A549 (cell line): ENCODE data around the gene CD63. TPM values are rescaled to one million over a fixed set of nuclear protein-coding genes. Genes with fewer than 3 reads are reported as not detected.

Source experiments
- ATAC-seq, 2 experiments: fragments of 200-7000 bp in 1 of 2; fragments of >200 bp in 1 of 2; cut with Nextera tagmentation in 1 of 2; cut with Tn5 transposase in 1 of 2; 3 replicates each; pipeline versions ENCODE4 v1.8.0 to v1.9.1; 2018 to 2020; ENCODE audit warnings: mild to moderate bottlenecking in 1 of 2, moderate library complexity in 1 of 2
- CTCF ChIA-PET: fragments of 300-600 bp; sonication (Branson Sonifier 250); formaldehyde crosslinking; extraction: SDS; loops from one replicate; lab custom pipeline; 2021; ENCODE audit warnings: antibody characterized with exemption, inconsistent platforms; lab: Yijun Ruan, JAX
- POLR2A ChIA-PET: fragments of 350-600 bp; formaldehyde crosslinking; extraction: SDS; loops from one replicate; lab custom pipeline; 2021; ENCODE audit warnings: antibody characterized with exemption, inconsistent platforms; lab: Yijun Ruan, JAX
- DNase-seq, 2 experiments: peaks; one replicate each; pipeline versions ENCODE4 v3.0.0 to v3.0.0-alpha.2; 2011 to 2016; ENCODE audit warnings: low read depth in 1 of 2, low spot score in 1 of 2
- FAIRE-seq: peaks from 2 replicates; lab custom pipeline; 2011; peaks lifted over from hg19 to GRCh38; lab: Jason Lieb, UNC
- H3K27ac ChIP-seq, 2 experiments: fragments of >200 bp; sonication (Bioruptor Twin); formaldehyde crosslinking; 3 replicates each; pipeline ENCODE4 v1.5.1; 2016 to 2017
- H3K4me1 ChIP-seq: fragments of >200 bp; sonication (Bioruptor Twin); formaldehyde crosslinking; 3 replicates; pipeline ENCODE4 v1.6.1; 2016
- H3K4me2 ChIP-seq: fragments of >200 bp; sonication (Bioruptor Twin); formaldehyde crosslinking; 3 replicates; pipeline ENCODE4 v1.6.1; 2016
- H3K4me3 ChIP-seq: fragments of >200 bp; sonication (Bioruptor Twin); formaldehyde crosslinking; 3 replicates; pipeline ENCODE4 v1.5.1; 2016
- H3K9me3 ChIP-seq: fragments of >200 bp; sonication (Bioruptor Twin); formaldehyde crosslinking; 3 replicates; pipeline ENCODE4 v1.6.1; 2016
- ATOH8 ChIP-seq: fragments of 250-450 bp; sonication (Bioruptor Pico); IDR thresholded peaks from 2 replicates; pipeline ENCODE4 v1.5.0; 2020; ENCODE audit warnings: low read depth, mild to moderate bottlenecking, moderate library complexity
- CHD4 ChIP-seq: fragments of 200-600 bp; sonication (generic); IDR thresholded peaks from 2 replicates; pipeline ENCODE4 v1.6.1; 2016; ENCODE audit warnings: antibody characterized with exemption, mild to moderate bottlenecking, borderline replicate concordance
- E2F6 ChIP-seq: IDR thresholded peaks from 2 replicates; pipeline ENCODE4 v1.6.1; 2012; ENCODE audit warnings: low read depth, borderline replicate concordance
- EHF ChIP-seq: fragments of 250-450 bp; sonication (Bioruptor Pico); IDR thresholded peaks from 2 replicates; pipeline ENCODE4 v1.5.0; 2020; ENCODE audit warnings: mild to moderate bottlenecking
- EHMT2 ChIP-seq: fragments of 200-600 bp; sonication (generic); IDR thresholded peaks from 2 replicates; pipeline ENCODE4 v1.6.1; 2016; ENCODE audit warnings: antibody characterized with exemption, low read depth, mild to moderate bottlenecking, moderate library complexity
- GATA3 ChIP-seq: IDR thresholded peaks from 2 replicates; pipeline ENCODE4 v1.6.1; 2012; ENCODE audit warnings: borderline replicate concordance
- HEYL ChIP-seq: fragments of 250-450 bp; sonication (Bioruptor Pico); IDR thresholded peaks from 2 replicates; pipeline ENCODE4 v1.8.0; 2021; ENCODE audit warnings: mild to moderate bottlenecking, moderate library complexity
- HMGXB4 ChIP-seq: fragments of 250-450 bp; sonication (Bioruptor Pico); IDR thresholded peaks from 2 replicates; pipeline ENCODE4 v1.5.0; 2021; ENCODE audit warnings: mild to moderate bottlenecking, moderate library complexity, borderline replicate concordance
- HOXA7 ChIP-seq: fragments of 250-450 bp; sonication (Bioruptor Pico); IDR thresholded peaks from 2 replicates; pipeline ENCODE4 v1.5.0; 2020; ENCODE audit warnings: mild to moderate bottlenecking, moderate library complexity
- JUN ChIP-seq, 2 experiments: fragments of >200 bp; sonication (Bioruptor Twin); formaldehyde crosslinking; IDR thresholded peaks; 2 replicates in 1 of 2; 3 replicates in 1 of 2; pipeline ENCODE4 v1.6.1; 2016 to 2017
- KDM5A ChIP-seq: fragments of 200-600 bp; sonication (generic); IDR thresholded peaks from 2 replicates; pipeline ENCODE4 v1.6.1; 2016; ENCODE audit warnings: antibody characterized with exemption, mild to moderate bottlenecking
- MAX ChIP-seq: IDR thresholded peaks from 2 replicates; pipeline ENCODE4 v1.6.1; 2012
- POLR2AphosphoS2 ChIP-seq: conservative IDR thresholded peaks from 2 replicates; pipeline ENCODE4 v1.6.1; 2012; ENCODE audit warnings: low read length, improper control_type of control experiment, inconsistent platforms
- RAD21 ChIP-seq, 2 experiments: fragments of >200 bp in 1 of 2; sonication (Bioruptor Twin) in 1 of 2; formaldehyde crosslinking in 1 of 2; IDR thresholded peaks in 1 of 2; conservative IDR thresholded peaks in 1 of 2; 2 replicates in 1 of 2; 3 replicates in 1 of 2; pipeline ENCODE4 v1.6.1; 2012 to 2018; ENCODE audit warnings: inconsistent platforms in 1 of 2
- RCOR1 ChIP-seq: fragments of 150-350 bp; IDR thresholded peaks from 2 replicates; pipeline ENCODE4 v1.6.1; 2014; ENCODE audit warnings: antibody characterized with exemption, low read length, low read depth
- TFCP2L1 ChIP-seq: fragments of 250-450 bp; sonication (Bioruptor Pico); IDR thresholded peaks from 2 replicates; pipeline ENCODE4 v1.5.0; 2021; ENCODE audit warnings: mild to moderate bottlenecking
- TP53 ChIP-seq: fragments of 250-450 bp; sonication (Bioruptor Pico); IDR thresholded peaks from 2 replicates; pipeline ENCODE4 v1.5.0; 2021; ENCODE audit warnings: mild to moderate bottlenecking, moderate library complexity
- USF2 ChIP-seq: fragments of 450-650 bp; IDR thresholded peaks from 2 replicates; pipeline ENCODE4 v1.6.1; 2014; ENCODE audit warnings: antibody characterized with exemption
- ZFP36 ChIP-seq: fragments of 450-650 bp; IDR thresholded peaks from 2 replicates; pipeline ENCODE4 v1.6.1; 2014; ENCODE audit warnings: borderline replicate concordance; ENCODE audit not compliant: partially characterized antibody
- ZSCAN20 ChIP-seq: fragments of 250-450 bp; sonication (Bioruptor Pico); IDR thresholded peaks from 2 replicates; pipeline ENCODE4 v1.8.0; 2022; ENCODE audit warnings: mild to moderate bottlenecking, moderate library complexity
- WGBS: methylation state at CpG from one replicate; pipeline ENCODE4 v1.1.6; 2017; ENCODE audit errors: missing lambda C conversion rate; 5-methylcytosine and 5-hydroxymethylcytosine counted together
- polyA plus RNA-seq, 4 experiments: library from polyadenylated mRNA; depleted of rRNA in 3 of 4; stranded (reverse); fragments of >200 nt; fragmentation: RNase III in 1 of 4; extraction: RNeasy Plus Mini Kit Qiagen cat#74134 plus additional on column Dnase treatment in 1 of 4; gene quantifications; 2 replicates in 3 of 4; 3 replicates in 1 of 4; pipeline ENCODE4 v1.2.3, GENCODE V29; 2011 to 2017

The CD63 gene
- polyA plus RNA-seq, 2 of the 4 experiments (the other 2 are of a cell fraction) = 530 to 724 TPM

- ATAC-seq (peak in 1 of 2 experiments; percentile 22; a peak in 1 of 6 replicates), DNase-seq (no peak), FAIRE-seq (no peak)
- no peak overlapping the region for H3K4me2 ChIP-seq
- POLR2A ChIA-PET = no interaction called here
- H3K9me3 ChIP-seq = 0 out of 3 replicates have a peak, but pooled peaks cover 2% of the 10 kb centered on the region
- H3K4me3 ChIP-seq = no peak overlapping the region
- 75% methylated on average over 2 of the region's 2 CpGs for WGBS
- TF ChIP-seq POLR2AphosphoS2 (no peak), HOXA7 (CRISPR knock-in tag) (no peak), ATOH8 (CRISPR knock-in tag) (no peak), ZSCAN20 (CRISPR knock-in tag) (no peak), HMGXB4 (no peak), TP53 (CRISPR knock-in tag) (no peak), RCOR1 (no peak), MAX (no peak), HEYL (CRISPR knock-in tag) (no peak)
- CTCF ChIA-PET = interaction anchor here (1.2 to 14.4 kb wide), 4 partner anchors 8 to 261 kb away, joined by 3 to 137 read pairs (median 4); no protein-coding TSS in a partner anchor
- H3K27ac ChIP-seq = no peak overlapping the region
- no peaks in the 10 kb centered on the region for H3K4me1 ChIP-seq
Measured at GRCh38 chr12:55757701-55758100, 28.9 kb upstream of the CD63 start.

- no peak overlapping the region for H3K27ac ChIP-seq
- ChIA-PET POLR2A (no interaction called here), CTCF (interaction anchor here (0.6 to 14.4 kb wide), 3 partner anchors 8 to 41 kb away, joined by 3 to 137 read pairs (median 3); no protein-coding TSS in a partner anchor)
- DNase-seq = no peak
- H3K4me1 ChIP-seq = no peaks in the 10 kb centered on the region
- FAIRE-seq = no peak
- H3K4me3 ChIP-seq = no peak overlapping the region
- 69% methylated on average over 2 of the region's 2 CpGs for WGBS
- no peak for TF ChIP-seq ZFP36
- no peak for TF ChIP-seq E2F6
- TF ChIP-seq TFCP2L1 (CRISPR knock-in tag) = no peak
- TF ChIP-seq, all 56 proteins: peak for 0
- Histone ChIP-seq H3K9me3 (0 out of 3 replicates have a peak, but pooled peaks cover 2% of the 10 kb centered on the region), H3K4me2 (no peak overlapping the region)
- no peak for ATAC-seq
Measured at GRCh38 chr12:55755246-55755645, 26.4 kb upstream of the CD63 start.

GRCh38 chr12:55748230-55748993, 19.6 kb upstream of the CD63 start:
- TF ChIP-seq HOXA7 (CRISPR knock-in tag) (no peak), EHMT2 (no peak)
- no peak overlapping the region for H3K27ac ChIP-seq
- H3K4me1 ChIP-seq = peaks cover 20% of the 10 kb centered on the region; the same call in 2 of the 3 replicates
- no peak for ATAC-seq
- ChIA-PET POLR2A (no interaction called here), CTCF (interaction anchor here (0.6 to 14.4 kb wide), 7 partner anchors 11 to 324 kb away, joined by 3 to 137 read pairs (median 3); partner anchors contain the start of gene PYM1)
- no peak overlapping the region for H3K4me2 ChIP-seq
- H3K9me3 ChIP-seq = no peaks in the 10 kb centered on the region
- H3K4me3 ChIP-seq = no peak overlapping the region
- DNase-seq = no peak
- 93% methylated on average over 18 of the region's 18 CpGs for WGBS
- FAIRE-seq = no peak

- Histone ChIP-seq H3K27ac (no peak overlapping the region), H3K4me3 (no peak overlapping the region), H3K4me1 (peaks cover 24% of the 10 kb centered on the region; the same call in 2 of the 3 replicates)
- FAIRE-seq = no peak
- ATAC-seq = no peak
- TF ChIP-seq CHD4 = no peak
- no peak for TF ChIP-seq EHMT2
- TF ChIP-seq GATA3 = no peak
- TF ChIP-seq EHF (CRISPR knock-in tag) = no peak
- TF ChIP-seq JUN (IDR thresholded peaks at IDR 0.05) = no peak
- TF ChIP-seq RAD21 (conservative IDR thresholded peaks at IDR 0.05 in 1 of 2, IDR thresholded peaks at IDR 0.05 in 1 of 2) = no peak
- no peak for TF ChIP-seq KDM5A
- TF ChIP-seq USF2 = no peak
- TF ChIP-seq, all 56 proteins: peak for 0
- no peak for DNase-seq
- Histone ChIP-seq H3K9me3 (no peaks in the 10 kb centered on the region), H3K4me2 (no peak overlapping the region)
- CTCF ChIA-PET = interaction anchor here (0.6 to 14.4 kb wide), 8 partner anchors 8 to 181 kb away, joined by 3 to 137 read pairs (median 3); partner anchors contain the start of genes ORMDL2, PYM1 and SARNP
- POLR2A ChIA-PET = no interaction called here
Measured at GRCh38 chr12:55746913-55747231, 18.1 kb upstream of the CD63 start.
